Measurements from ENCODE around the gene RAB11FIP2. TPM values are rescaled to one million over a fixed set of nuclear protein-coding genes. Genes with fewer than 3 reads are reported as not detected.

RAB11FIP2 gene
- 4.0 TPM for polyA plus RNA-seq (2012; ENCODE audit: insufficient read length, low read depth)

DNA sequence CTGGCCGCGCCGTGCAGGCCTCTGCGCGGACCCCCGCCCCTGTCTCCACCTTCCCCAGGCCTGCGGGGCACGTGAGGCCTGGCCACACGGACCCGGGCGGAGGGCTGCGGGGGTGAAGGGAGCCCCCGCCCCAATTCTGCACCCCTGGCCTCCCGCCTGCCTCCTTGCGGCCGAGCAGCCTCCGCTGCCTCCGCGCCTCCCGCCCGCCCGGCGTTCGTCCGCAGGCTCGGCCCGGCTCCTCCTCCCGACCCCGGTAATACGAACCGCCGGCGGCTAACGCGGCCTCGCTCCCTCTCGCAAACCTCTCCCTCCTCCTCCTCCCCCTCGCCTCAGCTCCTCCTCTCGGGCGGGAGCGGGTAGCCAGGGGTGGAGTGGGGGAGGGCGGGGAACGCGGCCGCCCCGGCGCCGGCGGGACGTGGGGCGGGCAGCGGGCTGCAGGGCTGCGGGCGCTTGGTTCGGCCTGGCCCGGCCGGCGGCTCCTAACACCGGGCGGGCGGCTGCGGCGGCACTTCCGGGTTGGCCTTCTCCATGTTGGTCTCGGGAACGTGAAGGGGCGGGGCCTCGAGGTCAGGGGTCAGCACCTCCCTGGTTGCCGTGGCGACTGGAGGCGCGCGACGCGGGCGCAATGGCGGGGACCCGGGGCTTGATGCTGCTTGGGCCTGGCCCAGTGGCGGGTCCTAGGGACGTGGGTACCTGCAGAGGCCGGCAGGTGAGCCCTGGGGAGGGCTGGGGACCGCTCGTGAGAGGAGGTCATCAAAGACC, at the start of gene RAB11FIP2:
TSS of gene RAB11FIP2 (minus strand) at position 547 of the 762 bp plus-strand sequence. CDS start 778 bp downstream, outside the sequence.
- peak; percentile 82 for TF ChIP-seq FOXP2 (optimal IDR thresholded peaks at IDR 0.05; ENCODE audit: borderline replicate concordance, extremely low read depth, extremely low read length, insufficient read depth)
- TF ChIP-seq POLR2AphosphoS5 (IDR thresholded peaks at IDR 0.05; ENCODE audit: low read depth, low read length) = no peak
- no peak for TF ChIP-seq TAF1 (IDR thresholded peaks at IDR 0.05; ENCODE audit: borderline replicate concordance, insufficient read depth, low read length)
- TF ChIP-seq SIN3A (IDR thresholded peaks at IDR 0.05; ENCODE audit: borderline replicate concordance, insufficient read depth, low read length) = peak; percentile 70; the same call in 1 of the 2 replicates
- TF ChIP-seq, protein P1, sequence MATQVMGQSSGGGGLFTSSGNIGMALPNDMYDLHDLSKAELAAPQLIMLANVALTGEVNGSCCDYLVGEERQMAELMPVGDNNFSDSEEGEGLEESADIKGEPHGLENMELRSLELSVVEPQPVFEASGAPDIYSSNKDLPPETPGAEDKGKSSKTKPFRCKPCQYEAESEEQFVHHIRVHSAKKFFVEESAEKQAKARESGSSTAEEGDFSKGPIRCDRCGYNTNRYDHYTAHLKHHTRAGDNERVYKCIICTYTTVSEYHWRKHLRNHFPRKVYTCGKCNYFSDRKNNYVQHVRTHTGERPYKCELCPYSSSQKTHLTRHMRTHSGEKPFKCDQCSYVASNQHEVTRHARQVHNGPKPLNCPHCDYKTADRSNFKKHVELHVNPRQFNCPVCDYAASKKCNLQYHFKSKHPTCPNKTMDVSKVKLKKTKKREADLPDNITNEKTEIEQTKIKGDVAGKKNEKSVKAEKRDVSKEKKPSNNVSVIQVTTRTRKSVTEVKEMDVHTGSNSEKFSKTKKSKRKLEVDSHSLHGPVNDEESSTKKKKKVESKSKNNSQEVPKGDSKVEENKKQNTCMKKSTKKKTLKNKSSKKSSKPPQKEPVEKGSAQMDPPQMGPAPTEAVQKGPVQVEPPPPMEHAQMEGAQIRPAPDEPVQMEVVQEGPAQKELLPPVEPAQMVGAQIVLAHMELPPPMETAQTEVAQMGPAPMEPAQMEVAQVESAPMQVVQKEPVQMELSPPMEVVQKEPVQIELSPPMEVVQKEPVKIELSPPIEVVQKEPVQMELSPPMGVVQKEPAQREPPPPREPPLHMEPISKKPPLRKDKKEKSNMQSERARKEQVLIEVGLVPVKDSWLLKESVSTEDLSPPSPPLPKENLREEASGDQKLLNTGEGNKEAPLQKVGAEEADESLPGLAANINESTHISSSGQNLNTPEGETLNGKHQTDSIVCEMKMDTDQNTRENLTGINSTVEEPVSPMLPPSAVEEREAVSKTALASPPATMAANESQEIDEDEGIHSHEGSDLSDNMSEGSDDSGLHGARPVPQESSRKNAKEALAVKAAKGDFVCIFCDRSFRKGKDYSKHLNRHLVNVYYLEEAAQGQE (IDR thresholded peaks at IDR 0.05; ENCODE audit: insufficient read depth in 1 of 2, low read depth in 2 of 2, low read length in 2 of 2) = no peak

GRCh38 chr10:118096022-118096421, 49.3 kb upstream of the RAB11FIP2 start:
- TF ChIP-seq TAF1 (IDR thresholded peaks at IDR 0.05; ENCODE audit: borderline replicate concordance, insufficient read depth, low read length) = no peak
- no peak for TF ChIP-seq POLR2AphosphoS5 (IDR thresholded peaks at IDR 0.05; ENCODE audit: low read depth, low read length)
- TF ChIP-seq, protein P1 (IDR thresholded peaks at IDR 0.05; ENCODE audit: insufficient read depth in 1 of 2, low read depth in 2 of 2, low read length in 2 of 2) = no peak

DNA sequence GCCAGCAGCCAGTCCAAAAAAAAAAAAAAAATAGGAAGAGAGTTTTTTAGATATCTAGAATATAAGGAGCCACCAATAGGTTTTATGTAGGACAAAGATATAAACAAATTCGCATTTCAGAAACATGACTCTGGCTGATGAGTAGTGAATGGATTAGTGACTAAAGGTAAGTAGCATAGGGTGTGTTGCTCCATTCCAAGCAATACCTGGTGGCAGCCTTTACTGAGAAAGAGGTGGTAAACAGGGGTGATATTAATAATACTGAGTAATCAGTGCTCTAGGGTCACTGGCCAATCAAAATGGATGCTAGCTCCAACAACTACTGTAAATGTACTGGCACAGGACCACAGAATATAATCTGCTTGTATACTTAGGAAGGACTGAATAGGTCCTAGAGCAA, 45.5 kb upstream of the RAB11FIP2 start:
- TF ChIP-seq POLR2AphosphoS5 (IDR thresholded peaks at IDR 0.05; ENCODE audit: low read depth, low read length) (no peak), TAF1 (IDR thresholded peaks at IDR 0.05; ENCODE audit: borderline replicate concordance, insufficient read depth, low read length) (no peak), FOXP2 (optimal IDR thresholded peaks at IDR 0.05; ENCODE audit: borderline replicate concordance, extremely low read depth, extremely low read length, insufficient read depth) (no peak), SIN3A (IDR thresholded peaks at IDR 0.05; ENCODE audit: borderline replicate concordance, insufficient read depth, low read length) (no peak)
- TF ChIP-seq, protein P1 (IDR thresholded peaks at IDR 0.05; ENCODE audit: insufficient read depth in 1 of 2, low read depth in 2 of 2, low read length in 2 of 2) = no peak

GRCh38 chr10:118080817-118081216, 34.1 kb upstream of the RAB11FIP2 start:
- TF ChIP-seq POLR2AphosphoS5 (IDR thresholded peaks at IDR 0.05; ENCODE audit: low read depth, low read length) (no peak), FOXP2 (optimal IDR thresholded peaks at IDR 0.05; ENCODE audit: borderline replicate concordance, extremely low read depth, extremely low read length, insufficient read depth) (no peak), SIN3A (IDR thresholded peaks at IDR 0.05; ENCODE audit: borderline replicate concordance, insufficient read depth, low read length) (no peak), TAF1 (IDR thresholded peaks at IDR 0.05; ENCODE audit: borderline replicate concordance, insufficient read depth, low read length) (no peak)
- TF ChIP-seq, protein P1 (IDR thresholded peaks at IDR 0.05; ENCODE audit: insufficient read depth in 1 of 2, low read depth in 2 of 2, low read length in 2 of 2) = no peak
